Measurements from ENCODE around the gene BACE1.

- TF ChIP-seq CTCF (conservative IDR thresholded peaks at IDR 0.05) (no peak), ZFX (IDR thresholded peaks at IDR 0.05) (no peak)
Measured at GRCh38 chr11:117273550-117274289, 42.3 kb downstream of the BACE1 start.

Data from C4-2B (cell line).